ENCODE data around the gene MTA2.
"Not testable (repeated sequence)": the region's sequence is repeated elsewhere in the genome, so short reads cannot be mapped to it uniquely, and the experiment has no call there.

The MTA2 gene

DNA sequence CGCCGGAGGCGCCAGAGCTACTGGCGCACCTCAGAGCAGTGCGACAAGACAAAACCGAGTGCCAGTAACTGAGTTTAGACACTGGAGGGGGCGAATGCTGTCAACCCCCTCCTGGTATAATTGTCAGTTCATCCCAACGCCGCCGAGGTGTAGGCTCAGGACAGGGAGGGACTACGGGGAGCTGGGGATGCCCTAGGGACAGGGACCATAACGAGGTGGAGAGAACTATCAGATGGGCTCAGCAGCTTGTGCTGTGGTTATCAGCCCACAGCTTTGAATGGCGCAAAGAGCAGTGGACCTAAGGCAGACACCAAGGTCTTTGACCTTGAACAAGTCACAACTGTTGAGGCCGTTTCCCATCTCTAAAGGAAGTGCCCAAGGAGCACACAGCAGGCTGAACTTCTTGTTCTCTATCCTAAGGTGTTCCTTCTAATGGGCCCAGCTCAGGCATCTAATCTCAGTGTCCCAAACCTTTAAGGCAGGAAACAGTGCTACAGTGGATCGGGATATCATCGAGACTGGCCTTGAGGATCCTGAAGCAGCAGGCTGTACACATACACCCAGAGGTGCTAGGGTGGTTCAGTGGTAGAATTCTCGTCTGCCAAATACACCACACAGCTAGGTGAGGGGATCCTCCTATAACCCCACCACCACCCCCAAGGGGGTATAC lies 9.4 kb downstream of the MTA2 start:
- DNase-seq: no peak

DNA sequence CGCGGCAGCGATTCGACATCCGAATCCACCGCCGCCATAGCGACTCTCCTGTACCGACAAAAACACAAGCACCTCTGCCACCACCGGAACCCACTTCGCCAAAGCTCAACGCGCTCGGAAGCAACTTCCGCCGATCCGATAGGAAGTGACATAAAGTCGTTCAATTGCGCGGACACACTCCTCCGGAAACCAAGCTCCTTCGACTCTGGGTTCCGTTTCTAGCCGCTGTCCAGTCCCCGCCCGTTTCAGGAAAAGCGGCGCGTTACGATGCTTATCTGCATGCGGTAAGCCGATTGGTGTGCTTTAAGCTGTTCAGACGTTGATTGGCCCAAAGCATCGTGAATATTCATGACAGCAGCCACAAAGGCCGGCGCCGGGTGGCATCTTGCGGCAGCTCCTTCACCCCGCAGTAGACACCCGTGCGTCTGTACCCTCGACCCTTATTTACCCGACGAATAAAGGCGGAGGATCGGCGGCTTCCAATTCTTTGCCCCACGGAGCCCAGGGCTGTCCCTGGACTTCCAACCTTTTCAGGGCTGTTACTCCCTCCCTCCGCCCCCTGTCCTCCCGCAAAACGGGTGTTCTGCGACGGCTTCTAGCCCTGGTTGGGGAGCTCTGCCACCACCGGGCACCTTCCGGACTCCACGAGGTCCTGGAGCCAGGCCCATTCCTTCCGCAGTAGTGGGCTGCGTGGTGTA lies 10.1 kb downstream of the MTA2 start, which contains the start of gene TUT1:
TUT1 (minus strand) TSS at position 76 of the 698 bp plus-strand sequence; CDS start at position 38, 38 bp downstream.
- peak; percentile 98 to 100 for DNase-seq

DNA sequence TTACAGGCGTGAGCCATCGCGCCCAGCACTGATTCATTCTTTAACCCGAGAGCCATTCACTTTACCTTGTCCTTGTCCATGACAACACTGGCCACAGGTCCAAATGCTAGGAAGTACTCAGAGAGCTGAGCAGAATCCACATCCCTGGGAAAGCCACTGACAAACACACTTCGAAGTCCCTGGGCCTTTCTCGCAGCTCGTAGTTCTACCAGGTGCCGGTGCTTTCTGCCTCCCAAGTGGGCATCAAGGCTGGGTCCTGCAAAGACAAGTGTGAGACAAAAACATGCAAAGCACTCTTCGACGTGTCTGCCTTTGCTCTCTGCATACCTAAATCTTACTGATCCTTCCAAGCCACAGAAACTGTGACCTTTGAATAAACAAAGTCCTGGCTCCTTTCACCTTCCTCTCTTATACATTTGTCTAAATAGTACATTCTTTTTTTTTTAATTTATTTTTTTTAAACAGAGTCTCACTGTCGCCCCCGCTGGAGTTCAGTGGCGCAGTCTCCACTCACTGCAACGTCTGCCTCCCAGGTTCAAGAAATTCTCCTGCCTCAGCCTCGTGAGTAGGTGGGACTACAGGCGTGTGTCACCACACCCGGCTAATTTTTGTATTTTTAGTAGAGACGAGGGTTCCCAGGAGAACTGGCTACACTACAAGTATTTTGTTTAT lies 12.6 kb downstream of the MTA2 start:
- no peak for DNase-seq

GRCh38 chr11:62585356-62585755 lies 16.3 kb downstream of the MTA2 start:
- DNase-seq: not testable (repeated sequence)

- not testable (repeated sequence) for DNase-seq
Measured at GRCh38 chr11:62581735-62582134, 19.9 kb downstream of the MTA2 start.

DNA sequence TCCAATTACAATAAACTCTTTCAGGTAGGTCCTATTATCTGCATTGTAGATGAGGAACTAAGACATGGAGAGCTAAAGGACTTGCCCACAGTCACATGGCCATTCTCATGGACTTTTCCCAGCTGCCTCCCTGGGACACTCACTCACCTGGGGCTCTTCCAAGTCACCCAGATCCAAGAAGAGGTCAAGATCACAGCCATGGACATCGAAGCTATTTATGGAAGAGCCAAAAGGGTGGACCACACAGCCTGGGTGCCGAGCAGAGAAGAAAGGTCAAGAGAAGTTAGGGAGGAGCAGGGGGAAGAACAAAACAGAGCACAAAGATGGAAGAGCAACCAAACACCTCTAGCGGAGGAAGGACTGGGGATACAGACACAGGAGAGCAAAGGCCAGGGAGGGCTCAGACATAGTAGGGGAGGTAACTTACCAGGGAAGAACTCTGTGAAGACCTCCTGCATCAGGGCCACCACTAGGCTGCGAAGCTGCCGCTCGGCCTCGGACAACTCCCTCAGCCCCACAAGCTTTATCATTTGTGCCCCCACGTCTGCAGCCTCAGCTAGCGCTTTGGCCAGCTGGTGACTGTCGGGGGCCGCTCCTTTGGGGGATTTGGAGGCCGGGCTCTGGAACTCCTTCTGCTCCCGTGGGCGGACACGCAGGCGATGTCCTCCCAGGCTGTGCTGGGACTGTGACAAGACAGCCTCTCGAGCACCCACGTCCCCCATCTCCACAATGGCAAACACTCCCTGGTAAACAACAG lies 20.5 kb downstream of the MTA2 start:
- DNase-seq: no peak

- no peak for DNase-seq
Measured at GRCh38 chr11:62579252-62579651, 22.4 kb downstream of the MTA2 start.

DNA sequence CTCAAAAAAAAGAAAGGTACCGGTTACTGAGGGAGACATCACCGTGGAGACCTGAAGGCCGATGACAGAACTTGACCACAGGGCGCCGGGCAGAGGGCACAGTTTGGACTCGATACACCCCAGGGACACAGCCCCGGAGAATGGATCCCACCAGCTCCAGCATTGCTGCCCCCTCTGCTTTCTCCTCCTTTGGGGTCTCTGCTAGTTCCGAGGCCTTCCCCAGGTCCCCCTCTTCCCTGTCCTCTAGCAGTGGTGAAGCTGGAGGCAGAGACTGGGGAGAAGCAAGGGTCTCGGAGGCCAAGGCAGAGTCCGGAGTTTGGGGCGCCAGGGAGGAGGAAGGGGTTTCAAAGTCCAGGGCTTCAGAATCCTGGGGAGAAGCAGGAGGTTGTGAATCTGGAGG lies 23.1 kb downstream of the MTA2 start:
- no peak for DNase-seq

GRCh38 chr11:62577046-62577714 lies 24.5 kb downstream of the MTA2 start:
- no peak for DNase-seq

GRCh38 chr11:62575837-62576236 lies 25.8 kb downstream of the MTA2 start:
- DNase-seq: no peak

GRCh38 chr11:62575156-62575555 lies 26.5 kb downstream of the MTA2 start:
- DNase-seq: peak in 1 of 2 experiments; percentile 24

DNA sequence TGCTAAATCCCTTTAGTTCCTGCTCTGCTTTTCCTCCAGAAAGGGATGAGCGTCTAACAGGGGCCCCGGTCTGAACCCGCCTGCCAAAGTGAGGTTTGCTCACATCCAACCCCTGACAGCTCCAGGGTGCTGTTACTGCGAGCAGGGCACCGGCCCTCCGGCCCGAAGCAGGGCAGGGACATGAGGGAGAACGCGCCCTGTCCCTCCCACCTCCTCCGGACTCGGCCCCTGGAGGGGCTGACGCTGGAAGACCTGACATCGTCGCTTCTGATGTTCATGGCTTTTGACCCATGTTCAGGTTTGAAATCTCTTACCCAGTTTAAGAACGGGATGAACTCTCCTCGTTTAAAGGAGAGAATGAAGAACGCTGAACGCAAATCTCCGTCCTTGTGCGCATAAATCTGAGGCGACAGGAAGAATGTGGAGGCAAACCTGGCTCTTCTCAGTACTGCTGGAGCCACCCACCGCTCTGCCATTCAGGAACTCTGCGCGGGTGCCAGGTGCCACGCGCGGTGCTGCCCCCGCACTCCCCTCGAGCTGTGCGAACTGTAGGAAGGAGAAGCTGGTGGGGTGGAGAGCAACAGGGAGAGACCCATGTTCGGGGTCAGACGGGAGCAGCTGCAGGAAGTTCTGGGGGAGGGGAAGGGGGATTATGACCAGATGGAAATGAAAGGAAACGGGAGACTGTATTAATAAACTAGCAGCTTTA lies 27.1 kb downstream of the MTA2 start:
- peak; percentile 18 to 44 for DNase-seq

DNA sequence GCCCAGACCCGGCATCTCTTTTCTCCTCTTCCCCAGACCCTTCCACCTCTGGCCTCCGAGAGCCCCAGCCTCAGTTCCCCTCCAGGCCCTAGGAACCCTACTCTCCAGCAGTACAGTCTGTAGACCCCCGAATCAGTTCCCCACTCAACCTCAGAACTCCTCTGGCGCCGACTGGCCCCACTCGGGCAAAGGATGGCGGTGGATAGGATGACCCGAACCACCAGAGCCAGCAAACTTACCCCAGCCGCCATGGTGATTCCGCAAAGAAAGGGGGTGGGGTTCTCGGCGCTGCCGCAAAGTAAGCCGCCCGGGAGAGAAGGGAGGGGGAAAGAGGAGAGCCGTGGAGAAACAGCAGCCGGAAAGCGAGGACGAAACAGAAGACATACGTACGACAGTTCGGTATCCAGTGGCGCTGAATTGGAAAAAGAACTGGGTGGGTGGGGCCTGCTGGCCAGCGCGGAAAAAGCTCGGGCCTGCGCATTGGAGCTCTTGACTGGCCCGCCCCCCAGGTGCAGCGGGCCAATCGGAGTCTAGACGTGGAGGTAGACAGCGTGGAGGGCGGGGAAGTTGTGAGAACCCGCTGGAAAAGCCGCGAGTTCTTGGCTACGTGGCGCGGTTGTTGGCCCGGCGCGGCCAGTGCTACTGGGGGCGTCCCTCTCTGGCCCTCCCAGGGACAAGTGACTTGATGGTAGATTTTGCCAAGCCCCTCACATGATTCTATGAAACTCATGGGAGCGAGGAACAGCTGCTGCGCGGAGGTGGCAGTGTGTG lies 27.9 kb downstream of the MTA2 start, which contains the start of gene EEF1G:
EEF1G (minus strand) TSS at position 300 of the 771 bp plus-strand sequence; CDS start at position 251, 49 bp downstream.
- DNase-seq: peak; percentile 99

- DNase-seq: peak in 1 of 2 experiments; percentile 25
Measured at GRCh38 chr11:62573006-62573591, 28.6 kb downstream of the MTA2 start.

DNA sequence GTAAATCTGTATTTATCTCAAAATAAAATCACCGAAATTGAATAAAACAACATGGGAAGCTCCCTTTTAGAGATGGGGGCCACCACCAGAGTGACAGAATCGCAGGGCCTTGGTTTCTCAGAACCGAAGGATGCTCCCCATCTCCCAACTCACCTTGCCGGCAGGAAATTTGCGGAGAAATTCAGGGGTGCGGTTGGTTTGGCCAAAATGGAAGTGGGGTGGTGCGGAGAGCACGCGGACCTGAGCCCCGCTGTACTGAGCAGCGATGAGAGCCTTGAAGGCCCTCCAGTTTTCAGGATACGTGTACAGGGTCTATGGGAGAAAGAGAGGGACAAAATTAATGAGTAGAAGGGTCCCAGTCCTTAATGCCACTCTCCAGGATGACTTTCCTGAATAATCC lies 29.2 kb downstream of the MTA2 start:
- no peak for DNase-seq

DNA sequence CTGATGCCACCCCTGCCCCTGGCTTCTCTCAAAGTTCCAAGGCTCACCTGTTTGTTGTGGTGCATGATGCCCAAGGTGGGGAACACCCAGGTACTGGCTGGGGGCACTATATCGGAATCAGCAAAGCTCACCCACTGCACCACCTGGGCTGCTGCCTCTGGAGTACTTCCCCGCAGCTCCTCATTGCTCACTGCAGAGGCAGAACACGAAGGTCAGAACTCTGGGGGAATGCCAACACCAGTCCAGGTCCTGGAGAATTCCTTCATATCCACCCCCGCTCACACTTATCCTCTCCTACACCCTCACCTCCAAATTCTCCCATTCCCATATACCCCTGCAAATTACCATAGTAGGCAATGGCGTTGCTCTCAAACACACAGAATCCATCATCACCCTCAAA lies 30.2 kb downstream of the MTA2 start:
- DNase-seq: not testable (repeated sequence)

GRCh38 chr11:62570903-62571302 lies 30.8 kb downstream of the MTA2 start:
- not testable (repeated sequence) for DNase-seq

GRCh38 chr11:62569611-62570010 lies 32.1 kb downstream of the MTA2 start:
- no peak for DNase-seq

GRCh38 chr11:62567018-62567633 lies 34.5 kb downstream of the MTA2 start:
- DNase-seq: no peak

DNA sequence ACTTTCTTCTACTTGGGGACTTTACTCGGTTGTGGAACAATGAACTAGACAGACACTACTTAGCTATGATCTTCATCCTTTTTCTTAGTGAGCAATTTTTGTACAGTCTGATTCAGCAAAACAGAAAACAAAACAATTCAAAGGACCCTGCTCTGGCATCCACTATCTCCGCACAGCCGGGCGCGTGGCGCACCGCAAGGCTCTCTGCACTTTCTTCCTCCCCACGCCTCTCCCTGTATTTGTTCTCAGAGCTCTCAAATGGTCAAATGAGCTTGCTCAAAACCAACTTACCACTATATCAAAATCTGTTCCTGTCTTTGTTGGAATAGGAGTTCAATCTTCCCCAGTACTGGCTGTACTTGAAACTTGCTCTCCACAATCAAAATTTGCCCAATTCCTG lies 35.4 kb downstream of the MTA2 start:
- DNase-seq: no peak

Data from NCI-H2081 (cell line).